Ovary (tissue), 3 donors: ENCODE measurements around the gene CCL28.

Experiments used
- POLR2A ChIP-seq: fragments of 450-650 bp; IDR thresholded peaks from one replicate; pipeline ENCODE4 v1.6.1; 2017; ENCODE audit warnings: antibody characterized with exemption, mild to moderate bottlenecking, moderate library complexity
- TF ChIP-seq, protein P1 (sequence below), 3 donors: fragments of 450-650 bp in 2 of 3; fragments of 200-600 bp in 1 of 3; IDR thresholded peaks; one replicate each; pipeline versions ENCODE4 v1.5.1 to v1.8.0; 2016 to 2022; ENCODE audit warnings: antibody characterized with exemption in 3 of 3, mild to moderate bottlenecking in 1 of 3
- donor health status: DM: no; HTN: no; CAD: no.

DNA sequence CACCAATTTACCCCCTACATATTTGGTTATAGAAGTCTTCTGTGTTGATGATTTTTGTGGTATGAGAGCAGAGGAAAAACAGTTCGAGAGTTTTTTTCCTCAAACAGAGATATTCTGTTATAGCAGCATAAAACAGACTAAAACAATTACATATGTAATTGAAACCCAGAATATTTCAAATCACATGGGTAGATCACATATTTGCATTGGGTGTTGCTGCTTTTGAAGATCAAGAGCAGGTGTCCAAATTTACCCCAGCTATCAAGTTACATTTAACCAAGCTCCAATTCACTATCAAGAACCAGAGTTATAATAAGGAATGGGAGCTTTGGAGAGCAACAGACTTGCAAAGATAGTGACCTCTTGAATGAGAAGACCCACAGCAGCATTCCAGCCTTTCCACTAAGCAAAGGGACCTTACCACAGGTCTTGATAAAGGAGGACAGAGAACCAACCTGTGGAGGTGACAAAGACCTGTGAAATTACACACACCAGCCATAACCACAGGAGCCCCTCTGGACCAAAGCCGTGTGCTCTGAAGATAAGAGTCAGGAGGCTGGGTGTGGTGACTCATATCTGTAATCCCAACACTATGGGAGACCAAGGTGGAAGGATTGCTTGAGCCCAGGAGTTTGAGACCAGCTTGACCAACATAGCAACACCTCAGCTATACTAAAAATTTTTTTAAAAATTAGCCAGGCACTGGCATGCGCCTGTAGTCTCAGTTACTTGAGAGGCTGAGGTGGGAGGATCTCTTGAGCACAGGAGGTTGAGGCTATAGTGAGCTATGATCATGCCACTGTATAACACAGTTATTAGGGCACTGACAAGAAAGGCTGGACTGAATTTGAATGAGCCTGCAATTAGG is 4.0 kb upstream of the CCL28 start:
- TF ChIP-seq, protein P1, sequence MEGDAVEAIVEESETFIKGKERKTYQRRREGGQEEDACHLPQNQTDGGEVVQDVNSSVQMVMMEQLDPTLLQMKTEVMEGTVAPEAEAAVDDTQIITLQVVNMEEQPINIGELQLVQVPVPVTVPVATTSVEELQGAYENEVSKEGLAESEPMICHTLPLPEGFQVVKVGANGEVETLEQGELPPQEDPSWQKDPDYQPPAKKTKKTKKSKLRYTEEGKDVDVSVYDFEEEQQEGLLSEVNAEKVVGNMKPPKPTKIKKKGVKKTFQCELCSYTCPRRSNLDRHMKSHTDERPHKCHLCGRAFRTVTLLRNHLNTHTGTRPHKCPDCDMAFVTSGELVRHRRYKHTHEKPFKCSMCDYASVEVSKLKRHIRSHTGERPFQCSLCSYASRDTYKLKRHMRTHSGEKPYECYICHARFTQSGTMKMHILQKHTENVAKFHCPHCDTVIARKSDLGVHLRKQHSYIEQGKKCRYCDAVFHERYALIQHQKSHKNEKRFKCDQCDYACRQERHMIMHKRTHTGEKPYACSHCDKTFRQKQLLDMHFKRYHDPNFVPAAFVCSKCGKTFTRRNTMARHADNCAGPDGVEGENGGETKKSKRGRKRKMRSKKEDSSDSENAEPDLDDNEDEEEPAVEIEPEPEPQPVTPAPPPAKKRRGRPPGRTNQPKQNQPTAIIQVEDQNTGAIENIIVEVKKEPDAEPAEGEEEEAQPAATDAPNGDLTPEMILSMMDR (IDR thresholded peaks at IDR 0.05) = no peak
- no peak for TF ChIP-seq POLR2A
